ENCODE measurements around the gene TSPAN19. TPM values are rescaled to one million over a fixed set of nuclear protein-coding genes. Genes with fewer than 3 reads are reported as not detected.

TSPAN19 gene
- total RNA-seq, 5 donors from 2014 or later (not counting 1 experiment from before 2014, with no cell fraction given) = not detected

GRCh38 chr12:85059594-85059993 lies 23.5 kb upstream of the TSPAN19 start:
- POLR2A ChIA-PET = no interaction called here
- Histone ChIP-seq H3K36me3 (ENCODE audit: control insufficient read depth in 2 of 2, extremely low read depth in 1 of 2, insufficient read depth in 1 of 2, low read length in 1 of 2) (no peaks in the 10 kb centered on the region), H3K27ac (ENCODE audit: low read length) (no peak overlapping the region), H3K27me3 (replicated peaks in 1 of 2; ENCODE audit: control insufficient read depth in 2 of 2, extremely low read depth in 1 of 2, insufficient read depth in 2 of 2, low read length in 1 of 2) (no peaks in the 10 kb centered on the region), H3K9me3 (no peaks in the 10 kb centered on the region), H3K4me3 (ENCODE audit: control insufficient read depth in 1 of 2, extremely low read depth in 1 of 2, low read length in 1 of 2) (no peak overlapping the region), H3K4me1 (ENCODE audit: control insufficient read depth in 1 of 2, extremely low read depth in 1 of 2, insufficient read depth in 2 of 2, low read length in 2 of 2) (no peaks in the 10 kb centered on the region)
- Mint-ChIP-seq H3K27me3 (peaks cover 0 to 3% of the 10 kb centered on the region in 2 donors), H3K4me1 (no peaks in the 10 kb centered on the region), H3K36me3 (no peaks in the 10 kb centered on the region), H3K9me3 (no peaks in the 10 kb centered on the region), H3K4me3 (no peak overlapping the region), H3K27ac (no peak overlapping the region)
- DNase-seq (no peak), ATAC-seq (replicated peaks in 1 of 4) (no peak)
- CTCF ChIA-PET = no interaction called here
- WGBS (ENCODE audit: insufficient coverage) = no CpG with 5 or more reads among the region's 6 CpGs

GRCh38 chr12:85058339-85058738 lies 22.3 kb upstream of the TSPAN19 start:
- Mint-ChIP-seq H3K36me3 (no peaks in the 10 kb centered on the region), H3K4me3 (no peak overlapping the region), H3K27ac (no peak overlapping the region), H3K27me3 (peaks cover 0 to 3% of the 10 kb centered on the region in 2 donors), H3K4me1 (no peaks in the 10 kb centered on the region), H3K9me3 (no peaks in the 10 kb centered on the region)
- ATAC-seq (replicated peaks in 1 of 4) (no peak), DNase-seq (no peak)
- Histone ChIP-seq H3K36me3 (ENCODE audit: control insufficient read depth in 2 of 2, extremely low read depth in 1 of 2, insufficient read depth in 1 of 2, low read length in 1 of 2) (no peaks in the 10 kb centered on the region), H3K4me1 (ENCODE audit: control insufficient read depth in 1 of 2, extremely low read depth in 1 of 2, insufficient read depth in 2 of 2, low read length in 2 of 2) (no peaks in the 10 kb centered on the region), H3K4me3 (ENCODE audit: control insufficient read depth in 1 of 2, extremely low read depth in 1 of 2, low read length in 1 of 2) (no peak overlapping the region), H3K27me3 (replicated peaks in 1 of 2; ENCODE audit: control insufficient read depth in 2 of 2, extremely low read depth in 1 of 2, insufficient read depth in 2 of 2, low read length in 1 of 2) (no peaks in the 10 kb centered on the region), H3K27ac (ENCODE audit: low read length) (no peak overlapping the region), H3K9me3 (no peaks in the 10 kb centered on the region)
- POLR2A ChIA-PET = no interaction called here
- CTCF ChIA-PET = interaction anchor here (0.6 to 1.1 kb wide), 3 partner anchors 9 to 1961 kb away, joined by 3 to 5 read pairs (median 4); no protein-coding TSS in a partner anchor
- 100% methylated on average over 1 of the region's 3 CpGs for WGBS (ENCODE audit: insufficient coverage)

GRCh38 chr12:85057370-85057963 lies 21.4 kb upstream of the TSPAN19 start:
- Mint-ChIP-seq H3K9me3 (no peaks in the 10 kb centered on the region), H3K27ac (no peak overlapping the region), H3K27me3 (peaks cover 0 to 3% of the 10 kb centered on the region in 2 donors), H3K4me1 (no peaks in the 10 kb centered on the region), H3K4me3 (no peak overlapping the region), H3K36me3 (no peaks in the 10 kb centered on the region)
- DNase-seq = peak in 3 of 35 experiments; percentile 3 to 33 (median 4)
- Histone ChIP-seq H3K4me3 (ENCODE audit: control insufficient read depth in 1 of 2, extremely low read depth in 1 of 2, low read length in 1 of 2) (no peak overlapping the region), H3K4me1 (ENCODE audit: control insufficient read depth in 1 of 2, extremely low read depth in 1 of 2, insufficient read depth in 2 of 2, low read length in 2 of 2) (no peaks in the 10 kb centered on the region), H3K27ac (ENCODE audit: low read length) (no peak overlapping the region), H3K9me3 (no peaks in the 10 kb centered on the region), H3K27me3 (replicated peaks in 1 of 2; ENCODE audit: control insufficient read depth in 2 of 2, extremely low read depth in 1 of 2, insufficient read depth in 2 of 2, low read length in 1 of 2) (no peaks in the 10 kb centered on the region), H3K36me3 (ENCODE audit: control insufficient read depth in 2 of 2, extremely low read depth in 1 of 2, insufficient read depth in 1 of 2, low read length in 1 of 2) (no peaks in the 10 kb centered on the region)
- no peak for ATAC-seq (replicated peaks in 1 of 4)
- CTCF ChIA-PET = interaction anchor here (0.6 to 1.2 kb wide), 2 partner anchors 13 to 1962 kb away, joined by 3 to 4 read pairs; no protein-coding TSS in a partner anchor
- WGBS (ENCODE audit: insufficient coverage) = no CpG with 5 or more reads among the region's 2 CpGs
- POLR2A ChIA-PET = no interaction called here

- Mint-ChIP-seq H3K9me3 (no peaks in the 10 kb centered on the region), H3K4me3 (no peak overlapping the region), H3K27ac (no peak overlapping the region), H3K27me3 (no peaks in the 10 kb centered on the region), H3K4me1 (no peaks in the 10 kb centered on the region), H3K36me3 (no peaks in the 10 kb centered on the region)
- no peak for DNase-seq
- POLR2A ChIA-PET = no interaction called here
- Histone ChIP-seq H3K27ac (ENCODE audit: low read length) (no peak overlapping the region), H3K9me3 (no peaks in the 10 kb centered on the region), H3K36me3 (ENCODE audit: control insufficient read depth in 2 of 2, extremely low read depth in 1 of 2, insufficient read depth in 1 of 2, low read length in 1 of 2) (no peaks in the 10 kb centered on the region), H3K4me3 (ENCODE audit: control insufficient read depth in 1 of 2, extremely low read depth in 1 of 2, low read length in 1 of 2) (no peak overlapping the region), H3K4me1 (ENCODE audit: control insufficient read depth in 1 of 2, extremely low read depth in 1 of 2, insufficient read depth in 2 of 2, low read length in 2 of 2) (no peaks in the 10 kb centered on the region), H3K27me3 (replicated peaks in 1 of 2; ENCODE audit: control insufficient read depth in 2 of 2, extremely low read depth in 1 of 2, insufficient read depth in 2 of 2, low read length in 1 of 2) (no peaks in the 10 kb centered on the region)
- CTCF ChIA-PET = no interaction called here
- no peak for ATAC-seq (replicated peaks in 1 of 4)
Observed at GRCh38 chr12:85043829-85044228, 7.8 kb upstream of the TSPAN19 start.

GRCh38 chr12:85041395-85041794 lies 5.3 kb upstream of the TSPAN19 start:
- no CpG with 5 or more reads among the region's 1 CpG for WGBS (ENCODE audit: insufficient coverage)
- no peaks in the 10 kb centered on the region for H3K36me3 ChIP-seq (ENCODE audit: control insufficient read depth in 2 of 2, extremely low read depth in 1 of 2, insufficient read depth in 1 of 2, low read length in 1 of 2)
- Mint-ChIP-seq H3K9me3 (no peaks in the 10 kb centered on the region), H3K27ac (no peak overlapping the region), H3K4me1 (peaks cover 1 to 2% (median 2%) of the 10 kb centered on the region in 3 donors), H3K36me3 (no peaks in the 10 kb centered on the region), H3K4me3 (no peak overlapping the region), H3K27me3 (peaks cover 0 to 3% of the 10 kb centered on the region in 2 donors)
- H3K9me3 ChIP-seq = no peaks in the 10 kb centered on the region
- H3K4me1 ChIP-seq (ENCODE audit: control insufficient read depth in 1 of 2, extremely low read depth in 1 of 2, insufficient read depth in 2 of 2, low read length in 2 of 2) = peaks cover 0 to under 1% of the 10 kb centered on the region in 2 experiments
- H3K27me3 ChIP-seq (replicated peaks in 1 of 2; ENCODE audit: control insufficient read depth in 2 of 2, extremely low read depth in 1 of 2, insufficient read depth in 2 of 2, low read length in 1 of 2) = peaks cover 0 to under 1% of the 10 kb centered on the region in 2 experiments
- ChIA-PET CTCF (no interaction called here), POLR2A (no interaction called here)
- no peak for ATAC-seq (replicated peaks in 1 of 4)
- no peak overlapping the region for H3K27ac ChIP-seq (ENCODE audit: low read length)
- DNase-seq = no peak
- H3K4me3 ChIP-seq (ENCODE audit: control insufficient read depth in 1 of 2, extremely low read depth in 1 of 2, low read length in 1 of 2) = no peak overlapping the region

GRCh38 chr12:85036733-85037132 lies 656 bp upstream of the TSPAN19 start:
- Histone ChIP-seq H3K9me3 (no peaks in the 10 kb centered on the region), H3K27me3 (replicated peaks in 1 of 2; ENCODE audit: control insufficient read depth in 2 of 2, extremely low read depth in 1 of 2, insufficient read depth in 2 of 2, low read length in 1 of 2) (peaks cover 2 to 4% of the 10 kb centered on the region in 2 experiments), H3K4me1 (ENCODE audit: control insufficient read depth in 1 of 2, extremely low read depth in 1 of 2, insufficient read depth in 2 of 2, low read length in 2 of 2) (peaks cover 0 to 5% of the 10 kb centered on the region in 2 experiments), H3K27ac (ENCODE audit: low read length) (no peak overlapping the region), H3K36me3 (ENCODE audit: control insufficient read depth in 2 of 2, extremely low read depth in 1 of 2, insufficient read depth in 1 of 2, low read length in 1 of 2) (no peaks in the 10 kb centered on the region), H3K4me3 (ENCODE audit: control insufficient read depth in 1 of 2, extremely low read depth in 1 of 2, low read length in 1 of 2) (peak overlapping the region in 1 of 2 donors; percentile 62)
- Mint-ChIP-seq H3K4me1 (peaks cover 5 to 8% (median 7%) of the 10 kb centered on the region in 3 donors), H3K27me3 (peaks cover 0 to 6% of the 10 kb centered on the region in 2 donors), H3K4me3 (peak overlapping the region in 2 of 3 donors; percentile 55 to 69), H3K9me3 (no peaks in the 10 kb centered on the region), H3K36me3 (no peaks in the 10 kb centered on the region), H3K27ac (no peak overlapping the region)
- DNase-seq = no peak
- CTCF ChIA-PET = no interaction called here
- POLR2A ChIA-PET = no interaction called here
- no CpG with 5 or more reads among the region's 3 CpGs for WGBS (ENCODE audit: insufficient coverage)
- ATAC-seq (replicated peaks in 1 of 4) = no peak
